ENCODE measurements around the gene TTC13.

TTC13 gene

GRCh38 chr1:230870916-230871315 lies 107.7 kb downstream of the TTC13 start:
- no peak for DNase-seq (ENCODE audit: low spot score)

DNA sequence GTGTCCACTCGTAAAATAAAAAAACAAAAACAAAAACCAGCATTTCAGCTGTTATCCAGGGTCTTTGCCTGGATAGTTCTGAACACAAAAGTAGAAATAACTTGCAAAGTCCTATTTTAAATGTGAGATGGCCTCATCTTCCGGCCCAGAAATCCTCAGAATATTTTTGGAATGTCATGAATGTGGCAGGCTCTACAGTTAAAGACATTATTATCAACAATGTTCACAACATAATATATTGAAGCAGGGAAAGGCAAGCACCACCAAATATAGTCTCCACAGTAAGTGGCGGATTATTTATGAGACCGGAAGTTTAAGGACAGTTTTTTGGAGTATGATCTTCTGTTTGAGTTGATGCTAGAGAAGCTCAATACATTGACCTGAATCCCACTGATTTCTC lies 109.2 kb downstream of the TTC13 start:
- no peak for DNase-seq (ENCODE audit: low spot score)

- DNase-seq (ENCODE audit: low spot score) = no peak
These were observed 109.8 kb downstream of the TTC13 start for GRCh38 chr1:230868736-230869385.

GRCh38 chr1:230867903-230868735 lies 110.5 kb downstream of the TTC13 start, which contains the start of gene C1orf198:
TSS of gene C1orf198 (minus strand) at chr1:230868521. CDS start at chr1:230868512, 9 bp downstream.
- DNase-seq (ENCODE audit: low spot score) = no peak

GRCh38 chr1:230867101-230867902 lies 111.4 kb downstream of the TTC13 start:
- DNase-seq (ENCODE audit: low spot score) = no peak

- no peak for DNase-seq (ENCODE audit: low spot score)
These were observed 112.2 kb downstream of the TTC13 start for GRCh38 chr1:230866171-230867070.

DNA sequence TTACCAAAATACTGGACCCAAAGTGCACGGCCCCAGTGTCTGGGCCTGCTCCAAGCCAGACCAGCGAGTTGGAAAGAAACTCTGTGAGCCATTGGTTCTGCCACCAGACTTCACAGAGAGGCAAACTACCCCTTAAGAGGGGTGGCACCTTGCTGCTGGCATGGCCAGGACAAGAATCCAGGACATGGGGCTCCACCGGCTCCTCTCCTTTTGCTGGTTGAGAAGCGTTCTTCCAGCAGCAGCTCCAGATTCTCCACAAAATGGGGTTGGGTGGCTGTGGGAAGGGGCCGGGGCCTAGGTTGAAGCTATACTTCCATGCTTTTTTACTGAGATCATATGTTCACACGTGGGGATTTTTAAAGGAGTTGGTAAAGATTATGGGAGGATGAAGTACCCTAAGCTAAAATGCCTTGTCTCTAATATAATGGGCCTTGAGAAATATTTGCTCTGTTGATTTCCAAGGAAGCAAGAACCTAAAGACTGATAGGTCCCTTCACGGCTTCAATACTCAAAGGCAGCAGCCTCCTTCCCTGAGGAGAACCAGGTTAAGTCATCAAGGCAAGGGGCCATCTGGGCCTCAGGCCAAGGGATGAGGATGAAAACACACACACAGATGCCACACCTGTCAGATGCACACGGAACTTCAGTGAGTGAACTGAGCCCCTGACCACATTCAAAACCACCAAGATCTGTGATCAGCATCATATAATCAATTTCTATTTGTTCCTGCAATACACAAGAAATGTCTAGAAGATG lies 113.4 kb downstream of the TTC13 start:
- no peak for DNase-seq (ENCODE audit: low spot score)

- DNase-seq (ENCODE audit: low spot score) = no peak
These were observed 114.2 kb downstream of the TTC13 start for GRCh38 chr1:230864441-230864840.

GRCh38 chr1:230863449-230863848 lies 115.2 kb downstream of the TTC13 start:
- DNase-seq (ENCODE audit: low spot score) = no peak

- DNase-seq (ENCODE audit: low spot score) = no peak
These were observed 116.6 kb downstream of the TTC13 start for GRCh38 chr1:230861970-230862595.

- no peak for DNase-seq (ENCODE audit: low spot score)
These were observed 117.2 kb downstream of the TTC13 start for GRCh38 chr1:230861489-230861888.

DNA sequence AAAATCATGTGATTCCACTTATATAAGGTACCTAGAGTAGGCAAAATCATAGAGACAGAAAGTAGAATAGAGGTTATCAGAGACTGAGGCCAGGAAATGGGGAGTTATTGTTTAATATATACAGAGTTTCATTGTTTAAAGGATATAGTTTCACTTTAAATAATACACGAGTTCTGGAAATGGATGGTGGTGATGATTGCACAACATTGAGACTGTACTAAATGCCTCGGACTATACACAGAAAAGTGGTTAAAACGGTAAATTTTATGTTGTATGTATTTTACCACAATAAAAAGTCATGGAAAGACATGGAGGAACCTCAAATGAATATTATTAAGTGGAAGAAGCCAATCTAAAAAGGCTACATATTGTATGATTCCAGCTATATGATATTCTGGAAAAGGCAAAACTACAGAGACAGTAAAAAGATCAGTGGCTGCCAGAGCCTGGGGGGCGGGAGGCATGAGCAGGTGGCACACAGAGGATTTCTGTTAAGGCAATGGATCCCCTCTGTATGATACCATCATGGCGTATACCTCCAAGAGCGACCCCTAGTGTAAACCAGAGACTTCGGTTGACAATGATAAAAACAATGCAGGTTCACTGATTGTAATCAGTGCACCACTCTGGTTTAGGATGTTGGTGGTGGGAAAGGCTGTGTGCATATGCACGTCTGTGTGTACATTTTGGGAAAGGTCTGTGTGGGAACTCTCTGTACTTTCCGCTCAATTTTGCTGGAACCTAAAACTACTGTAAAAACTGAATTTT lies 117.9 kb downstream of the TTC13 start:
- no peak for DNase-seq (ENCODE audit: low spot score)

GRCh38 chr1:230858918-230859729 lies 119.5 kb downstream of the TTC13 start:
- peak; percentile 97 for DNase-seq (ENCODE audit: low spot score)

DNA sequence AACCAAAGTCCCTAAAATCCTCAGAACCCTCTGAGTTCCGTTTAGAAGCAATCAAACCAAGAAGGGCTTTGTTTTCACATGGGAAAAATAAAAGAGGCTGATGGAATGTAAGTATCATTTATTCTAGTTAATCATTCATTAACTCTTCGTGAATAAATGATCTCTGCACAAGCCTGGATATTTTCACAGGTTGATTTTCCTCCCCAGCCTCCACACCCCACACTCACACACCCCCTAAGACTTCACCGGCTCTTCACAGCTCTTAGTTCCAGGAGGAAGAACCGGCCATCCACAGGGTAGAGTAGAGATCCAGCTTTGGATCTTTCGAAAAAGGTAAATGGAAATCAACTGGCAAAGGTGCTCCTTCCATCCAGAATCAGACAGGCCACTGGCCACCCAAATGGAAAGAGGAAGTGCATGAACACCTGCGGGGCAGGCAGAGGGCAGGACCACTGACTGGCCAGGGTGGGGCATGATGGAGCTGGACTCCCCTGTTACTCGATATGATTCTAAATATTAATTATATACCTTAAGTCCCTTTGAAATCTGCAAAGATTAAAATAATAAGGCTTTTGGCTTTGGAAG lies 120.3 kb downstream of the TTC13 start:
- no peak for DNase-seq (ENCODE audit: low spot score)

GRCh38 chr1:230857822-230858221 lies 120.8 kb downstream of the TTC13 start:
- no peak for DNase-seq (ENCODE audit: low spot score)

GRCh38 chr1:230857077-230857476 lies 121.6 kb downstream of the TTC13 start:
- peak; percentile 82 for DNase-seq (ENCODE audit: low spot score)
